OCI-LY7 (cell line): ENCODE data around the gene PPP6R3. TPM values are rescaled to one million over a fixed set of nuclear protein-coding genes. Genes with fewer than 3 reads are reported as not detected.
"Not testable (repeated sequence)": the region's sequence is repeated elsewhere in the genome, so short reads cannot be mapped to it uniquely, and the experiment has no call there.

ENCODE experiments used
- BruUV-seq: library from RNA; stranded (reverse); fragments of 400-500 nt; replicated peaks from 2 replicates; lab custom pipeline; 2021; lab: Mats Ljungman, UMichigan
- CTCF ChIA-PET: fragments of 300-600 bp; sonication (Branson Sonifier 250); formaldehyde crosslinking; loops from one replicate; lab custom pipeline; 2022; ENCODE audit warnings: antibody characterized with exemption; ENCODE audit not compliant: unreplicated experiment; lab: Charles Lee
- POLR2A ChIA-PET: fragments of 300-600 bp; sonication (Branson Sonifier 250); formaldehyde crosslinking; loops from one replicate; lab custom pipeline; 2022; ENCODE audit warnings: antibody characterized with exemption; lab: Charles Lee
- DNase-seq: peaks from one replicate; pipeline ENCODE4 v3.0.0-alpha.2; 2015; ENCODE audit warnings: low spot score
- H2AFZ ChIP-seq: fragments of 200-600 bp; sonication (generic), shearing (Covaris generic); 2 replicates; pipeline ENCODE4 v1.6.1; 2014; ENCODE audit warnings: mild to moderate bottlenecking, antibody characterized with exemption, low read length, moderate library complexity
- H3K27ac ChIP-seq: fragments of 200-600 bp; sonication (generic); 2 replicates; pipeline ENCODE4 v1.5.1; 2014; ENCODE audit warnings: mixed run types, low read depth, mild to moderate bottlenecking, moderate library complexity, low read length, inconsistent platforms; ENCODE audit not compliant: poor library complexity, severe bottlenecking
- H3K36me3 ChIP-seq: fragments of 200-600 bp; sonication (generic); 2 replicates; pipeline ENCODE4 v1.6.1; 2014; ENCODE audit warnings: mild to moderate bottlenecking, antibody characterized with exemption, low read length, moderate library complexity, mixed read lengths; ENCODE audit not compliant: insufficient read depth
- H3K4me1 ChIP-seq: fragments of 200-600 bp; sonication (generic); 2 replicates; pipeline ENCODE4 v1.5.1; 2014; ENCODE audit warnings: mild to moderate bottlenecking, low read length; ENCODE audit not compliant: insufficient read depth, poor library complexity, severe bottlenecking
- H3K4me2 ChIP-seq: fragments of 200-600 bp; sonication (generic); 2 replicates; pipeline ENCODE4 v1.6.1; 2014; ENCODE audit warnings: mild to moderate bottlenecking, low read length
- H3K4me3 ChIP-seq: fragments of 200-600 bp; sonication (generic); 2 replicates; pipeline ENCODE4 v1.5.1; 2014; ENCODE audit warnings: mild to moderate bottlenecking, low read depth, low read length; ENCODE audit not compliant: poor library complexity, severe bottlenecking
- H3K79me2 ChIP-seq: fragments of 200-600 bp; sonication (generic); 2 replicates; pipeline ENCODE4 v1.6.1; 2016; ENCODE audit warnings: low read depth, mild to moderate bottlenecking, low read length, moderate library complexity, mixed read lengths; ENCODE audit not compliant: insufficient read depth
- H3K9me2 ChIP-seq: fragments of 200-600 bp; sonication (generic); 2 replicates; pipeline ENCODE4 v1.6.1; 2016; ENCODE audit warnings: mild to moderate bottlenecking, low read length, mixed read lengths; ENCODE audit not compliant: insufficient read depth
- H3K9me3 ChIP-seq: fragments of 200-600 bp; sonication (generic); 2 replicates; pipeline ENCODE4 v1.6.1; 2014; ENCODE audit warnings: mild to moderate bottlenecking, mixed run types, low read length, mixed read lengths
- H4K20me1 ChIP-seq: fragments of 200-600 bp; sonication (generic); 2 replicates; pipeline ENCODE4 v1.6.1; 2014; ENCODE audit warnings: mild to moderate bottlenecking, antibody characterized with exemption, low read length, moderate library complexity, mixed read lengths; ENCODE audit not compliant: insufficient read depth
- EZH2phosphoT487 ChIP-seq: fragments of 200-600 bp; sonication (generic); IDR thresholded peaks from 2 replicates; pipeline ENCODE4 v1.6.1; 2018; ENCODE audit warnings: low read depth, borderline replicate concordance, mild to moderate bottlenecking, mixed run types, antibody characterized with exemption, low read length, moderate library complexity, mixed read lengths
- intact Hi-C: fragments of 100-400 bp; cut with micrococcal nuclease; formaldehyde crosslinking; loops from one replicate; pipeline ENCODE4 v1.10.0; 2022; ENCODE audit not compliant: unreplicated experiment
- total RNA-seq, 2 experiments: library from RNA; depleted of rRNA in 1 of 2; stranded (reverse); fragments of >200 nt in 1 of 2; shearing (Covaris generic) in 1 of 2; gene quantifications; 2 replicates each; pipeline ENCODE4 v1.2.3, GENCODE V29; 2014 to 2022
- TF ChIP-seq, protein P1 (sequence below): fragments of 200-600 bp; sonication (generic); conservative IDR thresholded peaks from 2 replicates; pipeline ENCODE4 v1.5.1; 2014; ENCODE audit warnings: mild to moderate bottlenecking, antibody characterized with exemption, low read length, moderate library complexity, mixed read lengths

The PPP6R3 gene
- total RNA-seq, 2 experiments from 2014 or later: 122 to 151 TPM

DNA sequence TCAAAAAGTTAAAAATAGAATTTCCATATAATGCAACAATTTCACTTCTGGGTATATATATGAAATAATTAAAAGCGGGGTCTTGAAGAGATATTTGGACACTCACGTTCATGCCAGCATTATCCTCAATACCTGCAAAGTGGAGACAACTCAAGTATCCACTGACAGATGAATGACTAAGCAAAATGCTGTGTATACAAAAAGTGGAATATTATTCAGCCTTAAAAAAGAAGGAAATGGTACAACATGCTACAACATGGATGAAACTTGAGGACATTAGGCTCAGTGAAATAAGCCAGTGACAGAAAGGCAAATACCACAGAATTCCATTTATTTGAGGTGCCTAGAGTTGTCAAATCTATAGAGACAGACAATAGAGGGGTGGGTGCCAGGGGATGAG lies 161.3 kb downstream of the PPP6R3 start:
- Histone ChIP-seq H3K9me2 (no peaks in the 10 kb centered on the region), H4K20me1 (no peaks in the 10 kb centered on the region), H3K27ac (no peak overlapping the region), H3K4me3 (no peak overlapping the region), H3K4me2 (no peak overlapping the region), H2AFZ (no peak overlapping the region), H3K36me3 (no peaks in the 10 kb centered on the region), H3K79me2 (no peaks in the 10 kb centered on the region), H3K9me3 (no peaks in the 10 kb centered on the region), H3K4me1 (no peaks in the 10 kb centered on the region)
- intact Hi-C loops: no loop called here
- ChIA-PET POLR2A (no interaction called here), CTCF (no interaction called here)
- DNase-seq: no peak
- TF ChIP-seq, protein P1, sequence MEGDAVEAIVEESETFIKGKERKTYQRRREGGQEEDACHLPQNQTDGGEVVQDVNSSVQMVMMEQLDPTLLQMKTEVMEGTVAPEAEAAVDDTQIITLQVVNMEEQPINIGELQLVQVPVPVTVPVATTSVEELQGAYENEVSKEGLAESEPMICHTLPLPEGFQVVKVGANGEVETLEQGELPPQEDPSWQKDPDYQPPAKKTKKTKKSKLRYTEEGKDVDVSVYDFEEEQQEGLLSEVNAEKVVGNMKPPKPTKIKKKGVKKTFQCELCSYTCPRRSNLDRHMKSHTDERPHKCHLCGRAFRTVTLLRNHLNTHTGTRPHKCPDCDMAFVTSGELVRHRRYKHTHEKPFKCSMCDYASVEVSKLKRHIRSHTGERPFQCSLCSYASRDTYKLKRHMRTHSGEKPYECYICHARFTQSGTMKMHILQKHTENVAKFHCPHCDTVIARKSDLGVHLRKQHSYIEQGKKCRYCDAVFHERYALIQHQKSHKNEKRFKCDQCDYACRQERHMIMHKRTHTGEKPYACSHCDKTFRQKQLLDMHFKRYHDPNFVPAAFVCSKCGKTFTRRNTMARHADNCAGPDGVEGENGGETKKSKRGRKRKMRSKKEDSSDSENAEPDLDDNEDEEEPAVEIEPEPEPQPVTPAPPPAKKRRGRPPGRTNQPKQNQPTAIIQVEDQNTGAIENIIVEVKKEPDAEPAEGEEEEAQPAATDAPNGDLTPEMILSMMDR: no peak
- TF ChIP-seq EZH2phosphoT487: no peak
- no TSS peak for BruUV-seq

DNA sequence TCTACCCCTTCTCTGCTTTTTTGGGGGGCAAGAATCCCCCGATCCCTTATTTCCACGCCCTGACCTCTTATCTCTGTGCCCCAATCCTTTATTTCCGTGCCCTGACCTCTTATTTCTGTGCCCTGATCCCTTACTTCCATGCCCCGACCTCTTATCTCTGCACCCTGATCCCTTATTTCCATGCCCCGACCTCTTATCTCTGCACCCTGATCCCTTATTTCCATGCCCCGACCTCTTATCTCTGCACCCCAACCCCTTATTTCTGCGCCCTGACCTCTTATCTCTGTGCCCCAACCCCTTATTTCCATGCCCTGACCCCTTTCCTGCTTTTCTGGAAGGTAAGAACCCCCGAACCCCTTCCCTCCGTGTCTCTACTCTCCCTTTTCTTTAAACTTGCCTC lies 163.2 kb downstream of the PPP6R3 start:
- CTCF ChIA-PET, H3K4me1 ChIP-seq, BruUV-seq, H3K9me3 ChIP-seq, DNase-seq, POLR2A ChIA-PET, H4K20me1 ChIP-seq, H3K79me2 ChIP-seq, H3K9me2 ChIP-seq, H3K4me3 ChIP-seq, H3K27ac ChIP-seq, intact Hi-C loops, H2AFZ ChIP-seq, H3K4me2 ChIP-seq, H3K36me3 ChIP-seq: not testable (repeated sequence)

GRCh38 chr11:68625069-68625468 lies 164.5 kb downstream of the PPP6R3 start:
- H3K4me3 ChIP-seq, BruUV-seq, H3K36me3 ChIP-seq, H4K20me1 ChIP-seq, H3K27ac ChIP-seq, POLR2A ChIA-PET, H2AFZ ChIP-seq, H3K4me1 ChIP-seq, CTCF ChIA-PET, H3K9me3 ChIP-seq, intact Hi-C loops, DNase-seq, H3K4me2 ChIP-seq, H3K79me2 ChIP-seq, H3K9me2 ChIP-seq: not testable (repeated sequence)

- H3K4me3 ChIP-seq, H3K4me1 ChIP-seq, POLR2A ChIA-PET, H3K27ac ChIP-seq, H3K36me3 ChIP-seq, H2AFZ ChIP-seq, DNase-seq, H4K20me1 ChIP-seq, H3K9me2 ChIP-seq, BruUV-seq, CTCF ChIA-PET, H3K9me3 ChIP-seq, H3K4me2 ChIP-seq, intact Hi-C loops, H3K79me2 ChIP-seq: not testable (repeated sequence)
These were observed 165.7 kb downstream of the PPP6R3 start for GRCh38 chr11:68626236-68626635.

- H3K36me3 ChIP-seq, H3K4me2 ChIP-seq, intact Hi-C loops, H4K20me1 ChIP-seq, H3K9me2 ChIP-seq, H3K27ac ChIP-seq, H3K4me3 ChIP-seq, DNase-seq, BruUV-seq, H3K4me1 ChIP-seq, H3K9me3 ChIP-seq, CTCF ChIA-PET, H3K79me2 ChIP-seq, H2AFZ ChIP-seq, POLR2A ChIA-PET: not testable (repeated sequence)
These were observed 168.3 kb downstream of the PPP6R3 start for GRCh38 chr11:68628837-68629236.

DNA sequence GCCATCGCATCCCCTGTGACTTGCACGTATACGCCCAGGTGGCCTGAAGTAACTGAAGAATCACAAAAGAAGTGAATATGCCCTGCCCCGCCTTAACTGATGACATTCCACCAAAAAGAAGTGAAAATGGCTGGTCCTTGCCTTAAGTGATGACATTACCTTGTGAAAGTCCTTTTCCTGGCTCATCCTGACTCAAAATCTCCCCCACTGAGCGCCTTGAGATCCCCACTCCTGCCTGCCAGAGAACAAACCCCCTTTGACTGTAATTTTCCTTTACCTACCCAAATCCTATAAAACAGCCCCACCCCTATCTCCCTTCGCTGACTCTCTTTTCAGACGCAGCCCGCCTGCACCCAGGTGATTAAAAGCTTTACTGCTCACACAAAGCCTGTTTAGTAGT lies 171.8 kb downstream of the PPP6R3 start:
- DNase-seq, H3K36me3 ChIP-seq, CTCF ChIA-PET, BruUV-seq, H2AFZ ChIP-seq, H3K9me2 ChIP-seq, H3K4me2 ChIP-seq, H3K4me1 ChIP-seq, H3K4me3 ChIP-seq, H3K79me2 ChIP-seq, H4K20me1 ChIP-seq, POLR2A ChIA-PET, H3K27ac ChIP-seq, H3K9me3 ChIP-seq: not testable (repeated sequence)
- intact Hi-C loops: loop anchor here (5.0 kb wide), 1 partner anchor 455 kb away; no protein-coding TSS in a partner anchor
